HCT116 (cell line): ENCODE measurements around the gene RNF166. TPM values are rescaled to one million over a fixed set of nuclear protein-coding genes. Genes with fewer than 3 reads are reported as not detected.

ENCODE experiments used
- ATAC-seq: fragments of 200-7000 bp; cut with Tn5 transposase; 2 replicates; pipeline ENCODE4 v1.9.1; 2020; ENCODE audit warnings: mild to moderate bottlenecking, moderate library complexity
- BruUV-seq: library from RNA; stranded (reverse); fragments of 400-500 nt; replicated peaks from 2 replicates; lab custom pipeline; 2021; lab: Mats Ljungman, UMichigan
- CTCF ChIA-PET: fragments of 300-600 bp; sonication (Branson Sonifier 250); formaldehyde crosslinking; loops from one replicate; lab custom pipeline; 2021; ENCODE audit warnings: antibody characterized with exemption; lab: Charles Lee
- POLR2A ChIA-PET: fragments of 300-600, 350-600 bp; sonication (Branson Sonifier 250); formaldehyde crosslinking; loops from one replicate; lab custom pipeline; 2021; ENCODE audit warnings: antibody characterized with exemption; lab: Charles Lee
- RAD21 ChIA-PET, 2 experiments: fragments of 300-600 bp; sonication (Branson Sonifier 250); formaldehyde crosslinking; loops; one replicate each; lab custom pipeline; 2023; ENCODE audit warnings: low total read pairs in 2 of 2; ENCODE audit not compliant: uncharacterized antibody in 2 of 2, unreplicated experiment in 2 of 2, low non-redundant PET in 1 of 2; lab: Charles Lee
- DNase-seq: peaks from one replicate; pipeline ENCODE4 v3.0.0-alpha.2; 2010; ENCODE audit warnings: low read depth, low spot score
- H2AFZ ChIP-seq: fragments of 200-600 bp; shearing (Covaris generic), sonication (generic); 2 replicates; pipeline ENCODE4 v1.6.1; 2017; ENCODE audit warnings: low read depth, mixed run types, mixed read lengths, antibody characterized with exemption, low read length; ENCODE audit not compliant: poor library complexity, severe bottlenecking
- H3K27ac ChIP-seq: 2 replicates; pipeline ENCODE4 v1.5.1; 2012; ENCODE audit warnings: low read depth, low read length
- H3K27me3 ChIP-seq: fragments of 200-600 bp; sonication (generic); 2 replicates; pipeline ENCODE4 v1.6.1; 2016; ENCODE audit warnings: mixed run types, low read length, mixed read lengths; ENCODE audit not compliant: insufficient read depth
- H3K36me3 ChIP-seq, 2 experiments: fragments of 200-500 bp in 1 of 2; fragments of 200-600 bp in 1 of 2; sonication (Bioruptor generic) in 1 of 2; sonication (generic) in 1 of 2; 2 replicates each; pipeline versions ENCODE4 v1.5.1 to v1.6.1; 2014 to 2016; ENCODE audit warnings: low read length in 2 of 2, inconsistent platforms in 1 of 2, mixed read lengths in 1 of 2, mixed run types in 1 of 2; ENCODE audit not compliant: insufficient read depth in 2 of 2, control insufficient read depth in 1 of 2
- H3K4me1 ChIP-seq, 2 experiments: fragments of 200-600 bp in 1 of 2; sonication (generic) in 1 of 2; 2 replicates each; pipeline versions ENCODE4 v1.5.1 to v1.6.1; 2012 to 2017; ENCODE audit warnings: low read length in 2 of 2, inconsistent platforms in 1 of 2, mild to moderate bottlenecking in 1 of 2, mixed read lengths in 1 of 2, mixed run types in 1 of 2, moderate library complexity in 1 of 2; ENCODE audit not compliant: insufficient read depth in 2 of 2, control insufficient read depth in 1 of 2
- H3K4me2 ChIP-seq: fragments of 200-600 bp; sonication (generic); 2 replicates; pipeline ENCODE4 v1.6.1; 2017; ENCODE audit warnings: mixed run types, low read length, mixed read lengths
- H3K4me3 ChIP-seq, 2 experiments: fragments of 200-600 bp in 1 of 2; sonication (generic) in 1 of 2; replicated peaks in 1 of 2; 2 replicates each; pipeline ENCODE4 v1.5.1; 2011 to 2016; ENCODE audit warnings: low read length in 2 of 2, control low read depth in 1 of 2, low read depth in 1 of 2, mild to moderate bottlenecking in 1 of 2, mixed read lengths in 1 of 2, mixed run types in 1 of 2
- H3K79me2 ChIP-seq: fragments of 200-600 bp; sonication (generic); 2 replicates; pipeline ENCODE4 v1.6.1; 2017; ENCODE audit warnings: mild to moderate bottlenecking, mixed run types, low read length, moderate library complexity, mixed read lengths; ENCODE audit not compliant: insufficient read depth
- H3K9ac ChIP-seq: fragments of 200-600 bp; sonication (generic); 2 replicates; pipeline ENCODE4 v1.6.1; 2016; ENCODE audit warnings: low read length, mixed read lengths
- H3K9me2 ChIP-seq: fragments of 200-600 bp; sonication (generic), shearing (Covaris generic); 2 replicates; pipeline ENCODE4 v1.6.1; 2017; ENCODE audit warnings: mixed run types, mild to moderate bottlenecking, moderate library complexity; ENCODE audit not compliant: insufficient read depth
- H3K9me3 ChIP-seq, 2 experiments: fragments of 200-500 bp in 1 of 2; fragments of 200-600 bp in 1 of 2; sonication (Bioruptor generic) in 1 of 2; sonication (generic) in 1 of 2; 2 replicates each; pipeline ENCODE4 v1.6.1; 2014 to 2017; ENCODE audit warnings: low read length in 2 of 2, mixed read lengths in 2 of 2, inconsistent platforms in 1 of 2, low read depth in 1 of 2, mild to moderate bottlenecking in 1 of 2, mixed run types in 1 of 2, moderate library complexity in 1 of 2; ENCODE audit not compliant: control insufficient read depth in 1 of 2, insufficient read depth in 1 of 2
- H4K20me1 ChIP-seq: fragments of 200-600 bp; sonication (generic), shearing (Covaris generic); 2 replicates; pipeline ENCODE4 v1.6.1; 2017; ENCODE audit warnings: mixed run types, mild to moderate bottlenecking, moderate library complexity; ENCODE audit not compliant: insufficient read depth
- CBX3 ChIP-seq: IDR thresholded peaks from 2 replicates; pipeline ENCODE4 v1.6.1; 2012; ENCODE audit warnings: low read depth
- CEBPB ChIP-seq: IDR thresholded peaks from 2 replicates; pipeline ENCODE4 v1.6.1; 2012; ENCODE audit warnings: low read depth
- EGR1 ChIP-seq: IDR thresholded peaks from 2 replicates; pipeline ENCODE4 v1.6.1; 2012; ENCODE audit warnings: low read depth
- ELF1 ChIP-seq: IDR thresholded peaks from 2 replicates; pipeline ENCODE4 v1.6.1; 2012; ENCODE audit warnings: low read depth, borderline replicate concordance
- EZH2phosphoT487 ChIP-seq: fragments of 200-600 bp; IDR thresholded peaks from 2 replicates; pipeline ENCODE4 v1.6.1; 2018; ENCODE audit warnings: antibody characterized with exemption, borderline replicate concordance
- POLR2A ChIP-seq: IDR thresholded peaks from 2 replicates; pipeline ENCODE4 v1.7.0; 2011; ENCODE audit warnings: borderline replicate concordance; ENCODE audit not compliant: insufficient read depth, insufficient read length; ENCODE audit errors: extremely low read depth
- SRF ChIP-seq: IDR thresholded peaks from 2 replicates; pipeline ENCODE4 v1.6.1; 2012; ENCODE audit warnings: low read depth
- ZBTB33 ChIP-seq: IDR thresholded peaks from 2 replicates; pipeline ENCODE4 v1.6.1; 2011; ENCODE audit warnings: mild to moderate bottlenecking, low read length, moderate library complexity; ENCODE audit not compliant: insufficient replicate concordance; ENCODE audit errors: extremely low read depth
- ZFX ChIP-seq: fragments of 450-650 bp; IDR thresholded peaks from 2 replicates; pipeline ENCODE4 v1.6.1; 2017
- ZNF274 ChIP-seq: fragments of 200-500 bp; sonication (Bioruptor generic); IDR thresholded peaks from 2 replicates; pipeline ENCODE4 v1.6.1; 2014; ENCODE audit warnings: mild to moderate bottlenecking, low read depth, low read length, inconsistent platforms
- intact Hi-C: fragments of 100-400 bp; cut with micrococcal nuclease; formaldehyde crosslinking; loops from 2 replicates; pipeline ENCODE4 v1.10.0; 2022
- total RNA-seq: library from RNA; stranded (reverse); gene quantifications from one replicate; pipeline ENCODE4 v1.2.1, GENCODE V29; 2021; ENCODE audit not compliant: unreplicated experiment
- TF ChIP-seq, protein P1 (sequence below), 3 experiments: fragments of 200-600 bp in 1 of 3; sonication (generic) in 1 of 3; IDR thresholded peaks in 2 of 3; conservative IDR thresholded peaks in 1 of 3; 2 replicates each; pipeline ENCODE4 v1.5.1; 2012 to 2017; ENCODE audit warnings: low read depth in 2 of 3, low read length in 2 of 3, antibody characterized with exemption in 1 of 3, borderline replicate concordance in 1 of 3, control low read depth in 1 of 3, mild to moderate bottlenecking in 1 of 3, mixed read lengths in 1 of 3, mixed run types in 1 of 3, moderate library complexity in 1 of 3; ENCODE audit not compliant: insufficient read depth in 1 of 3
- TF ChIP-seq, protein P2 (sequence below): IDR thresholded peaks from 2 replicates; pipeline ENCODE4 v1.6.1; 2012

The RNF166 gene
- total RNA-seq, 1 experiment from 2014 or later, result 39.4 TPM

DNA sequence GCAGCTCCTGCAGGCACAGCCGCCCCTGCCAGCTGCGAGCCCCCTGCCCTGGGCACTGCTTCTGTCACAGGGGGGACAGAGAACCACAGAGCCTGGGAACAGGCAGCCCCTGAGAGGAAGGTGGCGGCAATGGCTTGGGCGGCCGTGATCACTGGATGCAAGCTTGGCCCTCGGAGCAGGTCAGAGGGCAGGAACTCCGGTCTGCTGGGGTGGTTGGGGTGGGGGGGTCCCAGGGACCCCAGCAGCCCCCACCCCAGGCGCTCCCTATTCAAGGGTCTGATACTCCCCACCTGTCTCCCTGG is 53.5 kb downstream of the RNF166 start:
- ATAC-seq, result no peak
- Histone ChIP-seq H3K9ac (no peak overlapping the region), H3K27ac (peak overlapping the region; percentile 86; the same call in 1 of the 2 replicates), H3K4me2 (no peak overlapping the region), H3K9me2 (no peaks in the 10 kb centered on the region), H3K4me3 (no peak overlapping the region), H4K20me1 (no peaks in the 10 kb centered on the region), H3K4me1 (peaks cover 16 to 26% of the 10 kb centered on the region in 2 experiments), H3K9me3 (no peaks in the 10 kb centered on the region), H3K36me3 (peaks cover 6 to 10% of the 10 kb centered on the region in 2 experiments; a peak in 1 of 4 replicates), H3K79me2 (peaks cover 30% of the 10 kb centered on the region), H3K27me3 (no peaks in the 10 kb centered on the region), H2AFZ (no peak overlapping the region)
- RAD21 ChIA-PET, result no interaction called here
- no TSS peak for BruUV-seq
- no peak for TF ChIP-seq ELF1
- no peak for TF ChIP-seq ZBTB33
- no peak for TF ChIP-seq CEBPB
- TF ChIP-seq, protein P1, sequence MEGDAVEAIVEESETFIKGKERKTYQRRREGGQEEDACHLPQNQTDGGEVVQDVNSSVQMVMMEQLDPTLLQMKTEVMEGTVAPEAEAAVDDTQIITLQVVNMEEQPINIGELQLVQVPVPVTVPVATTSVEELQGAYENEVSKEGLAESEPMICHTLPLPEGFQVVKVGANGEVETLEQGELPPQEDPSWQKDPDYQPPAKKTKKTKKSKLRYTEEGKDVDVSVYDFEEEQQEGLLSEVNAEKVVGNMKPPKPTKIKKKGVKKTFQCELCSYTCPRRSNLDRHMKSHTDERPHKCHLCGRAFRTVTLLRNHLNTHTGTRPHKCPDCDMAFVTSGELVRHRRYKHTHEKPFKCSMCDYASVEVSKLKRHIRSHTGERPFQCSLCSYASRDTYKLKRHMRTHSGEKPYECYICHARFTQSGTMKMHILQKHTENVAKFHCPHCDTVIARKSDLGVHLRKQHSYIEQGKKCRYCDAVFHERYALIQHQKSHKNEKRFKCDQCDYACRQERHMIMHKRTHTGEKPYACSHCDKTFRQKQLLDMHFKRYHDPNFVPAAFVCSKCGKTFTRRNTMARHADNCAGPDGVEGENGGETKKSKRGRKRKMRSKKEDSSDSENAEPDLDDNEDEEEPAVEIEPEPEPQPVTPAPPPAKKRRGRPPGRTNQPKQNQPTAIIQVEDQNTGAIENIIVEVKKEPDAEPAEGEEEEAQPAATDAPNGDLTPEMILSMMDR (IDR thresholded peaks at IDR 0.05 in 2 of 3, conservative IDR thresholded peaks at IDR 0.05 in 1 of 3; ENCODE audit: borderline replicate concordance in 1 of 3, insufficient read depth in 1 of 3, low read depth in 2 of 3, low read length in 2 of 3), result no peak
- no peak for TF ChIP-seq ZFX
- no peak for TF ChIP-seq EZH2phosphoT487
- no peak for TF ChIP-seq SRF
- TF ChIP-seq, protein P2, sequence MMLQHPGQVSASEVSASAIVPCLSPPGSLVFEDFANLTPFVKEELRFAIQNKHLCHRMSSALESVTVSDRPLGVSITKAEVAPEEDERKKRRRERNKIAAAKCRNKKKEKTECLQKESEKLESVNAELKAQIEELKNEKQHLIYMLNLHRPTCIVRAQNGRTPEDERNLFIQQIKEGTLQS, result no peak
- TF ChIP-seq POLR2A, result no peak
- no peak for TF ChIP-seq ZNF274
- no peak for TF ChIP-seq EGR1
- no peak for TF ChIP-seq CBX3
- CTCF ChIA-PET, result no interaction called here
- intact Hi-C loops, result loop anchor here (5.0 kb wide), 1 partner anchor 200 kb away; the partner anchor contains the start of gene ZFPM1
- no peak for DNase-seq
- POLR2A ChIA-PET, result no interaction called here
